ENCODE measurements around the gene PSORS1C2.

DNA sequence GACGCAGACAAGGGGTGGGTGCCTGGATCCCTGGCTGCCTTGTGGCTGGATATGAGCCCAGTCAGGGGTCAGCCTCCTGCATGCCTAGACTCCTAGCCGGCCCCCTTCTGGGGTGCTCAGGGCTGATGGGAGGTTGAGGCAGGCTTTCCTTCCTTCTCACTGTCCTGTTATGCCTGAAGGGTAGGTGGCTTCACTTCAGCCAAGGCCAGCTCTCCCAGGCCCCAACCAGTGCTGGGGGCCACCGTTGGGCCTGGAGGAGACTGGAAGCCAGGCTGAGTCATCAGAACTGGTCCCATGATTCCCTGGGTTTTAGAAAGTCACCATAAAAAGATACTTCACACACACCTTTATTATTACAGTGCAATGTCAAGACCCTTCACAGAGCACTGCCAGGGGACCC, 34.5 kb upstream of the PSORS1C2 start:
- TF ChIP-seq TAF1 (IDR thresholded peaks at IDR 0.05; ENCODE audit: low read depth) (no peak), REST (IDR thresholded peaks at IDR 0.05; ENCODE audit: low read depth) (no peak), TEAD4 (IDR thresholded peaks at IDR 0.05) (no peak), EGR1 (IDR thresholded peaks at IDR 0.05) (no peak), MAX (IDR thresholded peaks at IDR 0.05) (no peak), EP300 (IDR thresholded peaks at IDR 0.05; ENCODE audit: borderline replicate concordance) (no peak), RAD21 (IDR thresholded peaks at IDR 0.05; ENCODE audit: low read depth) (no peak), CEBPB (IDR thresholded peaks at IDR 0.05) (no peak), YY1 (IDR thresholded peaks at IDR 0.05; ENCODE audit: low read depth) (no peak)

Measured in Ishikawa (cell line).